Measurements from ENCODE around the gene CDH20. TPM values are rescaled to one million over a fixed set of nuclear protein-coding genes. Genes with fewer than 3 reads are reported as not detected.

The CDH20 gene
- total RNA-seq, 2 experiments from 2014 or later = 0.20 to 0.25 TPM

GRCh38 chr18:61371111-61371510, 37.9 kb downstream of the CDH20 start:
- Mint-ChIP-seq H3K4me1 (no peaks in the 10 kb centered on the region), H3K27me3 (peaks cover 10% of the 10 kb centered on the region)

GRCh38 chr18:61379827-61380226, 46.6 kb downstream of the CDH20 start:
- Mint-ChIP-seq H3K36me3 (no peaks in the 10 kb centered on the region), H3K27ac (no peak overlapping the region), H3K27me3 (peaks cover 4% of the 10 kb centered on the region), H3K4me1 (no peaks in the 10 kb centered on the region), H3K9me3 (no peaks in the 10 kb centered on the region), H3K4me3 (no peak overlapping the region)
- DNase-seq = no peak

More at GRCh38 chr18:61371111-61371510, 37.9 kb downstream of the CDH20 start:
- Mint-ChIP-seq H3K27ac (no peak overlapping the region), H3K9me3 (no peaks in the 10 kb centered on the region), H3K36me3 (no peaks in the 10 kb centered on the region), H3K4me3 (no peak overlapping the region)
- DNase-seq = no peak

GRCh38 chr18:61388010-61388409, 54.8 kb downstream of the CDH20 start:
- Mint-ChIP-seq H3K27ac (no peak overlapping the region), H3K4me1 (no peaks in the 10 kb centered on the region), H3K4me3 (no peak overlapping the region), H3K36me3 (no peaks in the 10 kb centered on the region), H3K9me3 (no peaks in the 10 kb centered on the region), H3K27me3 (no peaks in the 10 kb centered on the region)
- DNase-seq = no peak

GRCh38 chr18:61394983-61395382, 61.8 kb downstream of the CDH20 start:
- Mint-ChIP-seq H3K36me3 (no peaks in the 10 kb centered on the region), H3K27ac (no peak overlapping the region), H3K27me3 (peaks cover 4% of the 10 kb centered on the region), H3K4me3 (no peak overlapping the region), H3K4me1 (no peaks in the 10 kb centered on the region), H3K9me3 (no peaks in the 10 kb centered on the region)
- DNase-seq = no peak

GRCh38 chr18:61397222-61397621, 64.0 kb downstream of the CDH20 start:
- no peaks in the 10 kb centered on the region for H3K36me3 Mint-ChIP-seq
- peaks cover 4% of the 10 kb centered on the region for H3K27me3 Mint-ChIP-seq
- no peak overlapping the region for H3K4me3 Mint-ChIP-seq
- no peaks in the 10 kb centered on the region for H3K4me1 Mint-ChIP-seq
- DNase-seq = no peak
- H3K27ac Mint-ChIP-seq = no peak overlapping the region
- H3K9me3 Mint-ChIP-seq = no peaks in the 10 kb centered on the region

- H3K4me3 Mint-ChIP-seq = no peak overlapping the region
- DNase-seq = no peak
- no peaks in the 10 kb centered on the region for H3K9me3 Mint-ChIP-seq
- H3K4me1 Mint-ChIP-seq = no peaks in the 10 kb centered on the region
- no peaks in the 10 kb centered on the region for H3K36me3 Mint-ChIP-seq
- no peak overlapping the region for H3K27ac Mint-ChIP-seq
- peaks cover 4% of the 10 kb centered on the region for H3K27me3 Mint-ChIP-seq
Measured at GRCh38 chr18:61398961-61399705, 65.9 kb downstream of the CDH20 start.

- Mint-ChIP-seq H3K27me3 (peaks cover 4% of the 10 kb centered on the region), H3K9me3 (no peaks in the 10 kb centered on the region), H3K27ac (no peak overlapping the region)
Measured at GRCh38 chr18:61400016-61400635, 66.9 kb downstream of the CDH20 start.

GRCh38 chr18:61400716-61401115, 67.5 kb downstream of the CDH20 start:
- H3K4me1 Mint-ChIP-seq = no peaks in the 10 kb centered on the region
- DNase-seq = no peak
- no peak overlapping the region for H3K27ac Mint-ChIP-seq
- no peak overlapping the region for H3K4me3 Mint-ChIP-seq
- H3K36me3 Mint-ChIP-seq = no peaks in the 10 kb centered on the region
- H3K27me3 Mint-ChIP-seq = peaks cover 4% of the 10 kb centered on the region
- no peaks in the 10 kb centered on the region for H3K9me3 Mint-ChIP-seq

More at GRCh38 chr18:61400016-61400635, 66.9 kb downstream of the CDH20 start:
- Mint-ChIP-seq H3K4me3 (no peak overlapping the region), H3K4me1 (no peaks in the 10 kb centered on the region), H3K36me3 (no peaks in the 10 kb centered on the region)
- no peak for DNase-seq

GRCh38 chr18:61402726-61403125, 69.5 kb downstream of the CDH20 start:
- Mint-ChIP-seq H3K4me1 (no peaks in the 10 kb centered on the region), H3K36me3 (no peaks in the 10 kb centered on the region), H3K27ac (no peak overlapping the region), H3K4me3 (no peak overlapping the region), H3K27me3 (peaks cover 4% of the 10 kb centered on the region), H3K9me3 (no peaks in the 10 kb centered on the region)
- no peak for DNase-seq

- no peak for DNase-seq
- no peaks in the 10 kb centered on the region for H3K9me3 Mint-ChIP-seq
- H3K27me3 Mint-ChIP-seq = no peaks in the 10 kb centered on the region
- H3K27ac Mint-ChIP-seq = no peak overlapping the region
- H3K4me3 Mint-ChIP-seq = no peak overlapping the region
- H3K36me3 Mint-ChIP-seq = no peaks in the 10 kb centered on the region
- H3K4me1 Mint-ChIP-seq = no peaks in the 10 kb centered on the region
Measured at GRCh38 chr18:61413396-61413795, 80.2 kb downstream of the CDH20 start.

GRCh38 chr18:61414086-61414485, 80.9 kb downstream of the CDH20 start:
- no peak overlapping the region for H3K4me3 Mint-ChIP-seq

GRCh38 chr18:61419763-61420162, 86.5 kb downstream of the CDH20 start:
- H3K9me3 Mint-ChIP-seq = no peaks in the 10 kb centered on the region
- H3K27ac Mint-ChIP-seq = no peak overlapping the region
- H3K27me3 Mint-ChIP-seq = no peaks in the 10 kb centered on the region
- no peaks in the 10 kb centered on the region for H3K4me1 Mint-ChIP-seq
- H3K36me3 Mint-ChIP-seq = no peaks in the 10 kb centered on the region
- no peak overlapping the region for H3K4me3 Mint-ChIP-seq
- DNase-seq = no peak

More at GRCh38 chr18:61414086-61414485, 80.9 kb downstream of the CDH20 start:
- Mint-ChIP-seq H3K36me3 (no peaks in the 10 kb centered on the region), H3K27ac (no peak overlapping the region), H3K9me3 (no peaks in the 10 kb centered on the region), H3K4me1 (no peaks in the 10 kb centered on the region), H3K27me3 (no peaks in the 10 kb centered on the region)
- DNase-seq = no peak

GRCh38 chr18:61420218-61420885, 87.1 kb downstream of the CDH20 start:
- H3K4me3 Mint-ChIP-seq = no peak overlapping the region
- no peak for DNase-seq
- H3K4me1 Mint-ChIP-seq = no peaks in the 10 kb centered on the region
- H3K36me3 Mint-ChIP-seq = no peaks in the 10 kb centered on the region
- H3K9me3 Mint-ChIP-seq = no peaks in the 10 kb centered on the region
- H3K27ac Mint-ChIP-seq = no peak overlapping the region
- H3K27me3 Mint-ChIP-seq = no peaks in the 10 kb centered on the region

GRCh38 chr18:61426492-61427053, 93.3 kb downstream of the CDH20 start:
- Mint-ChIP-seq H3K4me3 (no peak overlapping the region), H3K36me3 (no peaks in the 10 kb centered on the region), H3K9me3 (no peaks in the 10 kb centered on the region), H3K4me1 (no peaks in the 10 kb centered on the region), H3K27me3 (peaks cover 5% of the 10 kb centered on the region), H3K27ac (no peak overlapping the region)
- DNase-seq = no peak

- Mint-ChIP-seq H3K36me3 (no peaks in the 10 kb centered on the region), H3K4me1 (no peaks in the 10 kb centered on the region), H3K9me3 (no peaks in the 10 kb centered on the region), H3K27ac (no peak overlapping the region), H3K4me3 (no peak overlapping the region), H3K27me3 (peaks cover 5% of the 10 kb centered on the region)
- DNase-seq = no peak
Measured at GRCh38 chr18:61428266-61428665, 95.0 kb downstream of the CDH20 start.

All from activated naive CD8-positive, alpha-beta T cell treated with anti-CD3 and anti-CD28 coated beads for 36 hours (primary cell).